ENCODE data around the gene SH3GLB1.

SH3GLB1 gene

GRCh38 chr1:86774305-86775295 is 70.2 kb downstream of the SH3GLB1 start:
- no peak for TF ChIP-seq CTCF (IDR thresholded peaks at IDR 0.05; ENCODE audit: insufficient read depth, missing control alignments)
- FAIRE-seq: no peak
- DNase-seq (ENCODE audit: insufficient read length, low spot score): no peak

- no peak for DNase-seq (ENCODE audit: insufficient read length, low spot score)
- FAIRE-seq: no peak
- TF ChIP-seq CTCF (IDR thresholded peaks at IDR 0.05; ENCODE audit: insufficient read depth, missing control alignments): no peak
Measured at GRCh38 chr1:86775395-86775794, 71.0 kb downstream of the SH3GLB1 start.

GRCh38 chr1:86776108-86776507 is 71.7 kb downstream of the SH3GLB1 start:
- no peak for TF ChIP-seq CTCF (IDR thresholded peaks at IDR 0.05; ENCODE audit: insufficient read depth, missing control alignments)
- DNase-seq (ENCODE audit: insufficient read length, low spot score) (no peak), FAIRE-seq (no peak)

DNA sequence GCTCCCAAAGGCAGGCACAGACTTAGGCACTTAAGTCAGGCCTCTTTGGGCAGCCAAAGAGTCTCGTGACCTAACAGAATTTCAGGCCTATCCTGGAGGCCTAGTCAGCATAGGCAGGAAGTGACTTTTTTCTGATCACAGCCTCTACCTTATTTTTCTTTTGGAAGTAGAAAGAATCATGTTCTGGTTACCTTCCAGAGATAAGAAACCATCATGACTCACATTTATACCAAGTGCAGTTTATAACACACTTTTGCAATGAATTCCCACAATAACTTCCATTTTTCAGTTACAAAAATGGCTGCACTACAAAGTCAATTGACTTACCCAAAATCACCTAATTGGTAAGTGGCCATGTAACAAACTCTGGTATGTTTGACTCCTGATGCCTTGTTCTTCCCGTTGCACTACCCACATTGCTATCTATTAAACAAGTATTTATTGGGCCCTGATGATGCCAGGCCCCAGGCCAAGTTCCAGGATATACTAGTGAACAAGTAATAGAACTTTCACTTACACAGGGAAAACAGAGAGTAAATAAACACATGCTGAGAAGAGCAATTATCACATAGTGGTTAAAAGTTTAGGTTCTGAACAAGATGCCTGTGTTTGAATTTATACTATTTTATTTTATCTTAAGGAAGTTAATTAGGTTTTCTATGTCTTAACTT is 74.3 kb downstream of the SH3GLB1 start:
- DNase-seq (ENCODE audit: insufficient read length, low spot score) (no peak), FAIRE-seq (no peak)
- no peak for TF ChIP-seq CTCF (IDR thresholded peaks at IDR 0.05; ENCODE audit: insufficient read depth, missing control alignments)

GRCh38 chr1:86779308-86780191 is 75.2 kb downstream of the SH3GLB1 start:
- FAIRE-seq (no peak), DNase-seq (ENCODE audit: insufficient read length, low spot score) (no peak)
- TF ChIP-seq CTCF (IDR thresholded peaks at IDR 0.05; ENCODE audit: insufficient read depth, missing control alignments): no peak

GRCh38 chr1:86782482-86782881 is 78.1 kb downstream of the SH3GLB1 start:
- TF ChIP-seq CTCF (IDR thresholded peaks at IDR 0.05; ENCODE audit: insufficient read depth, missing control alignments): no peak
- no peak for FAIRE-seq
- no peak for DNase-seq (ENCODE audit: insufficient read length, low spot score)
